GM18505 (cell line): Measurements from ENCODE around the gene SUDS3.
A peak's percentile ranks its signal among the peaks of the same experiment; 100 is the strongest.
"Not testable (repeated sequence)": the region's sequence is repeated elsewhere in the genome, so short reads cannot be mapped to it uniquely, and the experiment has no call there.

Source experiments
- ATAC-seq: cut with Tn5 transposase; IDR thresholded peaks from one replicate; pipeline ENCODE4 v1.9.1; 2021; ENCODE audit not compliant: unreplicated experiment
- POLR2A ChIP-seq: IDR thresholded peaks from 4 replicates; pipeline ENCODE4 v1.6.1; 2011; ENCODE audit warnings: borderline replicate concordance; ENCODE audit not compliant: insufficient read depth, insufficient read length; ENCODE audit errors: extremely low read depth

SUDS3 gene

GRCh38 chr12:118345355-118345754 lies 31.0 kb upstream of the SUDS3 start:
- TF ChIP-seq POLR2A = no peak
- ATAC-seq = no peak

DNA sequence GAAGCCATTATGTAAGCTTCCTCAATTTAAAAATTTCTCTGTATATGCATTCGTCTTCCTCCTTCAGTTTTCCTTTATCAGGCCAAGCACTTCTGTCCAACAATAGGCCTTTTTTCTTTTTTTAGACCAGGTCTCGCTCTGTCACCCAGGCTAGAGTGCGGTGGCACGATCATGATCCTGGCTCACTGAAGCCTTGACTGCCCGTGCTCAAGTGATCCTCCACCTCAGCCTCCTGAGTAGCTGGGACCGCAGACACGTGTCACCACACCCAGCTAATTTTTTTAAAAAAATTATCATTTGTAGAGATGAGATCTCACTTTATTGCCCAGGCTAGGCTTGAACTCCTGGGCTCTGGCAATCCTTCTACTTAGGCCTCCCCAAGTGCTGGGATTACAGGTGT lies 29.5 kb upstream of the SUDS3 start:
- no peak for TF ChIP-seq POLR2A
- peak; percentile 64 for ATAC-seq

- no peak for ATAC-seq
- TF ChIP-seq POLR2A = no peak
Measured at GRCh38 chr12:118347916-118348315, 28.4 kb upstream of the SUDS3 start.

GRCh38 chr12:118350908-118351559 lies 25.3 kb upstream of the SUDS3 start:
- no peak for ATAC-seq
- no peak for TF ChIP-seq POLR2A

- TF ChIP-seq POLR2A = no peak
- no peak for ATAC-seq
Measured at GRCh38 chr12:118353721-118354120, 22.6 kb upstream of the SUDS3 start.

DNA sequence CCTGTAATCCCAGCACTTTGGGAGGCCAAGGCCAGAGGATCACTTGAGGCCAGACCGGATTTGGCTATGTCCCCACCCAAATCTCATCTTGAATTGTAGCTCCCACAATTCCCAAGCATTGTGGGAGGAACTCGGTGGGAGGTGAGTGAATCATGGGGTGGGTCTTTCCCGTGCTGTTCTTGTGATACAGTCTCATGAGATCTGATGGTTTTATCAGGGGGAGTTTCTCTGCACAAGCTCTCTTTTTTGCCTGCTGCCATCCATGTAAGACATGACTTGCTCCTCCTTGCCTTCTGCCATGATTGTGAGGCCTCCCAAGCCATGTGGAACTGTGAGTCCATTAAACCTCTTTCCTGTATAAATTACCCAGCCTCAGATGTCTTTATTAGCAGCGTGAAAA lies 21.9 kb upstream of the SUDS3 start:
- ATAC-seq = not testable (repeated sequence)

DNA sequence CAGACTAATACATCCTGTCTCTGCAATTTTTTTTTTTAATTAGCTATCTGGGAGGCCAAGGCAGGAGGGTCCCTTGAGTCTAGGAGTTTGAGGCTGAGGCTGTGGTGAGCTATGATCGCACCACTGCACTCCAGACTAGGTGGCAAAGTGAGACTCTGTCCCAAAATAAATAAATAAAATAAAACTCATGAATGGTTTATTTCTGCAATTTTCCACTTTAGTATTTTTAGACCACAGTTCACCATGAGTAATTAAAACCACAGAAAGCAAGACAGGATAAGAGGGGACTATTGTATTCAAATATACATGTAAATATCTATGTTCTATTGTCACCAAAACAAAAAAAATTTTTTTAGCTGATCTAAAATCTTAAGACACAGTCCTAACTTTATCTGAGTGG lies 21.5 kb upstream of the SUDS3 start:
- ATAC-seq = no peak
- TF ChIP-seq POLR2A = no peak

- ATAC-seq = no peak
- TF ChIP-seq POLR2A = no peak
Measured at GRCh38 chr12:118355843-118356242, 20.5 kb upstream of the SUDS3 start.

DNA sequence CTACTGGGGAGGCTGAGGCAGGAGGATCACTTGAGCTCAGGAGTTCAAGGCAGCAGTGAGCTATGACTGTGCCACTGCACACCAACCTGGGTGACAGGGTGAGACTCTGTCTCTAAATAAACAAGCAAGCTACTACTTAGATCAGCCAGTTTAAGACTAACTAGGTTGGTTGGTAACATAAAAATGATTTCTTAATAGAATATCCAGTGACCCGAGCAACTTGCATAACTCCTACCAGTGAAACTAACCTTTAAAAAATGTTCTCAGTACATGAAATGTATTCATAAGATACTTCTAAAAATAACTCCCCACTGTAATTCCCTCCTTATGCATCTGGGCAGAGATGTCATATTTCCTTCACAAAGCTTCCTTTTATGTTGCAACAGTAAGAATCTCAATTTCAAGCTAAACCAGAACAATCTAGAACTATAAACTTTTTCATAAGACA lies 19.5 kb upstream of the SUDS3 start:
- no peak for ATAC-seq
- TF ChIP-seq POLR2A = no peak

GRCh38 chr12:118357257-118358007 lies 18.9 kb upstream of the SUDS3 start:
- peak; percentile 47 for ATAC-seq
- no peak for TF ChIP-seq POLR2A

DNA sequence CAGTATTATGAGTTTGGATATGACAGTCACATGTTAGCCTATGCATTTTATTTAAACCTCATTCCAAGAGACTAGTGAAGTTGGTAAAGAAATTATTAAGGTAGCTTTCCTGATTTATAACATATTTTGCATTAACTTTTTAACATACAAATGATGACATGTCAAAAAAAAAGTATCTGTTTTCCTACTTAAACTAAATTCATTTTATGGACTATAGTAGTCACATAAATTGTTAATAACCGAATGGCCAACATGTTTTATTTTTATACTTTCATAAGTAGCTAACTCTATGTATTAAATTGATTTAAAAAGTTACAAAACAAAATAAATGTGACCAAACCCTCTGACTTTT lies 18.4 kb upstream of the SUDS3 start:
- no peak for TF ChIP-seq POLR2A

GRCh38 chr12:118358612-118359540 lies 17.5 kb upstream of the SUDS3 start:
- no peak for ATAC-seq
- peak; percentile 38 for TF ChIP-seq POLR2A

More for the DNA sequence above, 18.4 kb upstream of the SUDS3 start:
- no peak for ATAC-seq

DNA sequence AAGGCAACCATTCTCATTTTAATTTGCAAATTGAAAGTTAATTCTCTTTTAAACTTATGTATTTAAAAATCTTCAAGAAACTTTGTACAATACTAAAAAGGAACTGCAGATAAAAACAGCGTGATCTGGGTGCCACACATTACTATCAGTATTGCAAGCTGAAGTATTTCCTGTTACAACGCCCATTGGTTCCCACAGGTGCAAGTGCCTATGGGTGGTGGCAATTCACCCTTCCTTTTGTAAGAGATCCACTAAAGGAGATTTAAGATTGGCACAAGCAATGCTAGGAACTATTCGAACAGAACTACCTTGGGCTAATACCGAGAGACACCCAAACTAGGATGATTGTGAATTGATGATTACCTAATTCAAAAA lies 16.8 kb upstream of the SUDS3 start:
- no peak for ATAC-seq
- TF ChIP-seq POLR2A = no peak

- no peak for TF ChIP-seq POLR2A
- ATAC-seq = no peak
Measured at GRCh38 chr12:118361092-118361404, 15.3 kb upstream of the SUDS3 start.
